HuH-7 (cell line): ENCODE measurements around the gene CHCHD1.
"Not testable (repeated sequence)": the region's sequence is repeated elsewhere in the genome, so short reads cannot be mapped to it uniquely, and the experiment has no call there.

Source experiments
- DNase-seq: peaks from one replicate; pipeline ENCODE4 v3.0.0; 2011; ENCODE audit warnings: low spot score

CHCHD1 gene

GRCh38 chr10:73781879-73782748 is at the start of gene CHCHD1:
TSS of gene CHCHD1 (plus strand) at chr10:73782048. CDS start at chr10:73782076, 28 bp downstream.
- peak; percentile 87 for DNase-seq

- DNase-seq: no peak
Measured at GRCh38 chr10:73732426-73732825, 49.4 kb upstream of the CHCHD1 start.

GRCh38 chr10:73732931-73733623 is 48.8 kb upstream of the CHCHD1 start:
- no peak for DNase-seq

- DNase-seq: no peak
Measured at GRCh38 chr10:73734028-73734720, 47.7 kb upstream of the CHCHD1 start.

- DNase-seq: no peak
Measured at GRCh38 chr10:73734796-73735305, 47.0 kb upstream of the CHCHD1 start.

- not testable (repeated sequence) for DNase-seq
Measured at GRCh38 chr10:73740501-73741254, 41.2 kb upstream of the CHCHD1 start.

GRCh38 chr10:73742454-73742734 is 39.5 kb upstream of the CHCHD1 start:
- DNase-seq: no peak

GRCh38 chr10:73743327-73743904 is 38.4 kb upstream of the CHCHD1 start:
- DNase-seq: no peak

GRCh38 chr10:73743905-73744663 is 37.8 kb upstream of the CHCHD1 start, which contains the start of gene SEC24C:
TSS of gene SEC24C (plus strand) at chr10:73744372. CDS start at chr10:73746833, 2,461 bp downstream.
- peak; percentile 80 for DNase-seq

GRCh38 chr10:73744664-73744975 is 37.2 kb upstream of the CHCHD1 start:
- peak; percentile 32 for DNase-seq

GRCh38 chr10:73746721-73747120 is 35.1 kb upstream of the CHCHD1 start:
- DNase-seq: no peak

- no peak for DNase-seq
Measured at GRCh38 chr10:73750819-73751218, 31.0 kb upstream of the CHCHD1 start.

- DNase-seq: no peak
Measured at GRCh38 chr10:73756183-73756582, 25.7 kb upstream of the CHCHD1 start.

GRCh38 chr10:73758704-73759511 is 22.9 kb upstream of the CHCHD1 start:
- no peak for DNase-seq

GRCh38 chr10:73759512-73760115 is 22.2 kb upstream of the CHCHD1 start:
- DNase-seq: no peak

GRCh38 chr10:73761781-73762180 is 20.1 kb upstream of the CHCHD1 start:
- no peak for DNase-seq

- DNase-seq: no peak
Measured at GRCh38 chr10:73762915-73763314, 18.9 kb upstream of the CHCHD1 start.

GRCh38 chr10:73763343-73763742 is 18.5 kb upstream of the CHCHD1 start:
- no peak for DNase-seq

- no peak for DNase-seq
Measured at GRCh38 chr10:73765066-73765465, 16.8 kb upstream of the CHCHD1 start.

GRCh38 chr10:73768881-73769280 is 13.0 kb upstream of the CHCHD1 start:
- DNase-seq: no peak
